Panc1 (cell line): ENCODE measurements around the gene FGF22. TPM values are rescaled to one million over a fixed set of nuclear protein-coding genes. Genes with fewer than 3 reads are reported as not detected.

Experiments
- ATAC-seq: fragments of 200-7000 bp; cut with Tn5 transposase; 2 replicates; pipeline ENCODE4 v1.9.1; 2020; ENCODE audit warnings: mild to moderate bottlenecking, moderate library complexity
- BruUV-seq: library from RNA; stranded (reverse); fragments of 400-500 nt; replicated peaks from 2 replicates; lab custom pipeline; 2021; lab: Mats Ljungman, UMichigan
- CTCF ChIA-PET: fragments of 300-600 bp; sonication (Branson Sonifier 250); formaldehyde crosslinking; loops from one replicate; lab custom pipeline; 2022; ENCODE audit warnings: antibody characterized with exemption; lab: Charles Lee
- POLR2A ChIA-PET: fragments of 300-600 bp; sonication (Branson Sonifier 250); formaldehyde crosslinking; loops from one replicate; lab custom pipeline; 2022; ENCODE audit warnings: antibody characterized with exemption; lab: Charles Lee
- DNase-seq: peaks from one replicate; pipeline ENCODE4 v3.0.0-alpha.2; 2010; ENCODE audit warnings: low read depth, low spot score
- H3K27ac ChIP-seq: 2 replicates; pipeline ENCODE4 v1.5.1; 2011; ENCODE audit warnings: mild to moderate bottlenecking, low read length, inconsistent platforms
- H3K27me3 ChIP-seq: fragments of 200-500 bp; sonication (Bioruptor generic); 2 replicates; pipeline ENCODE4 v1.6.0; 2014; ENCODE audit warnings: low read length, inconsistent platforms; ENCODE audit not compliant: control insufficient read depth, insufficient read depth
- H3K36me3 ChIP-seq: fragments of 200-500 bp; sonication (Bioruptor generic); 2 replicates; pipeline ENCODE4 v1.5.1; 2014; ENCODE audit warnings: inconsistent platforms, mild to moderate bottlenecking, low read length, moderate library complexity; ENCODE audit not compliant: control insufficient read depth, insufficient read depth
- H3K4me1 ChIP-seq: 2 replicates; pipeline ENCODE4 v1.5.1; 2011; ENCODE audit warnings: inconsistent platforms, mild to moderate bottlenecking, low read length, moderate library complexity; ENCODE audit not compliant: control insufficient read depth, insufficient read depth
- H3K4me3 ChIP-seq, 2 experiments: 2 replicates each; pipeline ENCODE4 v1.5.1; 2011 to 2012; ENCODE audit warnings: low read depth in 2 of 2, low read length in 2 of 2, mild to moderate bottlenecking in 2 of 2, inconsistent platforms in 1 of 2, moderate library complexity in 1 of 2
- H3K9me3 ChIP-seq: fragments of 200-500 bp; sonication (Bioruptor generic); 2 replicates; pipeline ENCODE4 v1.5.1; 2014; ENCODE audit warnings: low read depth, mild to moderate bottlenecking, inconsistent platforms, low read length, moderate library complexity; ENCODE audit not compliant: control insufficient read depth, insufficient read depth
- POLR2AphosphoS5 ChIP-seq: IDR thresholded peaks from 2 replicates; pipeline ENCODE4 v1.6.1; 2012; ENCODE audit warnings: mild to moderate bottlenecking, low read depth, low read length, moderate library complexity
- SIN3A ChIP-seq: IDR thresholded peaks from 2 replicates; pipeline ENCODE4 v1.6.1; 2012; ENCODE audit warnings: low read depth, mild to moderate bottlenecking, low read length, moderate library complexity, borderline replicate concordance; ENCODE audit not compliant: insufficient read depth
- TCF7L2 ChIP-seq: IDR thresholded peaks from 2 replicates; pipeline ENCODE4 v1.6.1; 2011; ENCODE audit warnings: mild to moderate bottlenecking, low read depth, low read length, inconsistent platforms
- in situ Hi-C: cut with HindIII; loops from 2 replicates; pipeline ENCODE4 v1.10.0; 2016; ENCODE audit warnings: low sequenced_read_pairs, low pct_unique_long_range_greater_than_20kb
- intact Hi-C: fragments of 100-400 bp; cut with micrococcal nuclease; formaldehyde crosslinking; loops from one replicate; pipeline ENCODE4 v1.10.0; 2022; ENCODE audit not compliant: unreplicated experiment
- total RNA-seq: library from RNA; stranded (reverse); gene quantifications from one replicate; pipeline ENCODE4 v1.2.1, GENCODE V29; 2021; ENCODE audit not compliant: unreplicated experiment
- TF ChIP-seq, protein P1 (sequence below): fragments of 450-650 bp; IDR thresholded peaks from 2 replicates; pipeline ENCODE4 v1.5.1; 2017; ENCODE audit warnings: mild to moderate bottlenecking
- TF ChIP-seq, protein P2 (sequence below), 2 experiments: IDR thresholded peaks; 2 replicates each; pipeline ENCODE4 v1.6.1; 2011 to 2012; ENCODE audit warnings: low read depth in 2 of 2, control low read depth in 1 of 2, low read length in 1 of 2, mild to moderate bottlenecking in 1 of 2, moderate library complexity in 1 of 2; ENCODE audit not compliant: insufficient read depth in 1 of 2

FGF22 gene
- total RNA-seq, 1 experiment from 2014 or later, result 0.72 TPM

DNA sequence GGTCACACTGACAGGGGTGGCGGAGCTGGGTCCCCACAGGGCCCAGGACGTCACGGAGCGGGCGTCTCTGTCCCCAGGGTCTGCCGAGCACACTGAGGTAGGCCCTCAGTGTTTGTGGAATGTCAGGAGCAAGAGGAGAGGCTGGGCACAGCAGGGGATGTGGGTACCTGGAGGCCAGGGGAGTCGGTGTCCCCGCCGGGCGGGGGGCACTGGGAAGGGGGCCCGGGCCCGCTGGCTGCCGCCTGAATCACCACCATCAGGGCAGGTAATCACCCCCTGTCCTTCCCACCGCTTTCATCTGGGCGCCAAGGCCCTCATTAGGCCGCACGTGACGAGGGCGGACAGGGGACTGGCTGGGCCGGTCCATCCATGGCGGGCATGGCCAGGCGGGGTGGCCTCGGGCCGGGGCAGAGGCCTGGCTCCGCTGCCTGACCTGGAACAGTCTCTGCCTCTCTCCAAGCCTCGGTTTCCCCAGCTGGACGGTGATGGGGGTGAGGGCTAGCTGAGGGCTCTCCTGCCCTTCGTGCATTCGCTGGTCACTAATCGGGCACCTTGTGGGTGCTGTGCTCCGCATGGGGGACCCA, 1.0 kb downstream of the FGF22 start:
- ATAC-seq, result no peak
- Histone ChIP-seq H3K4me3 (no peak overlapping the region), H3K4me1 (no peaks in the 10 kb centered on the region), H3K36me3 (no peaks in the 10 kb centered on the region), H3K9me3 (no peaks in the 10 kb centered on the region), H3K27ac (no peak overlapping the region), H3K27me3 (no peaks in the 10 kb centered on the region)
- ChIA-PET CTCF (no interaction called here), POLR2A (no interaction called here)
- BruUV-seq, result no TSS peak
- intact Hi-C loops (no loop called here), in situ Hi-C loops (no loop called here)
- no peak for DNase-seq
- TF ChIP-seq TCF7L2 (no peak), POLR2AphosphoS5 (no peak), SIN3A (no peak)
- TF ChIP-seq, protein P1, sequence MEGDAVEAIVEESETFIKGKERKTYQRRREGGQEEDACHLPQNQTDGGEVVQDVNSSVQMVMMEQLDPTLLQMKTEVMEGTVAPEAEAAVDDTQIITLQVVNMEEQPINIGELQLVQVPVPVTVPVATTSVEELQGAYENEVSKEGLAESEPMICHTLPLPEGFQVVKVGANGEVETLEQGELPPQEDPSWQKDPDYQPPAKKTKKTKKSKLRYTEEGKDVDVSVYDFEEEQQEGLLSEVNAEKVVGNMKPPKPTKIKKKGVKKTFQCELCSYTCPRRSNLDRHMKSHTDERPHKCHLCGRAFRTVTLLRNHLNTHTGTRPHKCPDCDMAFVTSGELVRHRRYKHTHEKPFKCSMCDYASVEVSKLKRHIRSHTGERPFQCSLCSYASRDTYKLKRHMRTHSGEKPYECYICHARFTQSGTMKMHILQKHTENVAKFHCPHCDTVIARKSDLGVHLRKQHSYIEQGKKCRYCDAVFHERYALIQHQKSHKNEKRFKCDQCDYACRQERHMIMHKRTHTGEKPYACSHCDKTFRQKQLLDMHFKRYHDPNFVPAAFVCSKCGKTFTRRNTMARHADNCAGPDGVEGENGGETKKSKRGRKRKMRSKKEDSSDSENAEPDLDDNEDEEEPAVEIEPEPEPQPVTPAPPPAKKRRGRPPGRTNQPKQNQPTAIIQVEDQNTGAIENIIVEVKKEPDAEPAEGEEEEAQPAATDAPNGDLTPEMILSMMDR, result no peak
- TF ChIP-seq, protein P2, sequence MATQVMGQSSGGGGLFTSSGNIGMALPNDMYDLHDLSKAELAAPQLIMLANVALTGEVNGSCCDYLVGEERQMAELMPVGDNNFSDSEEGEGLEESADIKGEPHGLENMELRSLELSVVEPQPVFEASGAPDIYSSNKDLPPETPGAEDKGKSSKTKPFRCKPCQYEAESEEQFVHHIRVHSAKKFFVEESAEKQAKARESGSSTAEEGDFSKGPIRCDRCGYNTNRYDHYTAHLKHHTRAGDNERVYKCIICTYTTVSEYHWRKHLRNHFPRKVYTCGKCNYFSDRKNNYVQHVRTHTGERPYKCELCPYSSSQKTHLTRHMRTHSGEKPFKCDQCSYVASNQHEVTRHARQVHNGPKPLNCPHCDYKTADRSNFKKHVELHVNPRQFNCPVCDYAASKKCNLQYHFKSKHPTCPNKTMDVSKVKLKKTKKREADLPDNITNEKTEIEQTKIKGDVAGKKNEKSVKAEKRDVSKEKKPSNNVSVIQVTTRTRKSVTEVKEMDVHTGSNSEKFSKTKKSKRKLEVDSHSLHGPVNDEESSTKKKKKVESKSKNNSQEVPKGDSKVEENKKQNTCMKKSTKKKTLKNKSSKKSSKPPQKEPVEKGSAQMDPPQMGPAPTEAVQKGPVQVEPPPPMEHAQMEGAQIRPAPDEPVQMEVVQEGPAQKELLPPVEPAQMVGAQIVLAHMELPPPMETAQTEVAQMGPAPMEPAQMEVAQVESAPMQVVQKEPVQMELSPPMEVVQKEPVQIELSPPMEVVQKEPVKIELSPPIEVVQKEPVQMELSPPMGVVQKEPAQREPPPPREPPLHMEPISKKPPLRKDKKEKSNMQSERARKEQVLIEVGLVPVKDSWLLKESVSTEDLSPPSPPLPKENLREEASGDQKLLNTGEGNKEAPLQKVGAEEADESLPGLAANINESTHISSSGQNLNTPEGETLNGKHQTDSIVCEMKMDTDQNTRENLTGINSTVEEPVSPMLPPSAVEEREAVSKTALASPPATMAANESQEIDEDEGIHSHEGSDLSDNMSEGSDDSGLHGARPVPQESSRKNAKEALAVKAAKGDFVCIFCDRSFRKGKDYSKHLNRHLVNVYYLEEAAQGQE (IDR thresholded peaks at IDR 0.05; ENCODE audit: insufficient read depth in 1 of 2, low read depth in 2 of 2, low read length in 1 of 2), result no peak

DNA sequence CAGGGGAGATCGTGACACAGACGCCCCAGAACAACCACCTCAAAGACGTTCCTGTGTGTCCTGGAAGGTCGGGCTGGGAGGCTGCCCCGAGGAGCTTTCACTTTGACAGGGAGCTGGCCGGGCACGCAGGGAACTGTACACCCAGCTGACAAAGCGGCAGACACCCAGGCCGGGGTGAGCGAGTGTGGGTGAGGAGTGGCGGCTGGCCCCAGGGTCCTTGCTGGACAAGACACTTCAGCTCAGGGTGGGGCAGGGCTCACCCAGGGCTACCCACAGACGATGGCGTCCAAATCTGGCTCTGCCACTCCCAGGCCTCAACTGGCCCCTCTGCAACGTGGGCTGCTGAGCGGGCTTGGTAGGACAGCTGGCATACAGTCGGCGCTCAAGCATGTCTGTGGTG, 2.0 kb downstream of the FGF22 start:
- H3K4me1 ChIP-seq, result no peaks in the 10 kb centered on the region
- no peaks in the 10 kb centered on the region for H3K27me3 ChIP-seq
- ChIA-PET POLR2A (interaction anchor here (0.5 kb wide), 1 partner anchor 35 kb away, joined by 3 read pairs; no protein-coding TSS in a partner anchor), CTCF (no interaction called here)
- no peaks in the 10 kb centered on the region for H3K36me3 ChIP-seq
- ATAC-seq (no peak), DNase-seq (no peak)
- no peaks in the 10 kb centered on the region for H3K9me3 ChIP-seq
- H3K4me3 ChIP-seq, result no peak overlapping the region
- intact Hi-C loops (no loop called here), in situ Hi-C loops (no loop called here)
- no TSS peak for BruUV-seq
- TF ChIP-seq SIN3A (no peak), POLR2AphosphoS5 (no peak), TCF7L2 (no peak)
- TF ChIP-seq, protein P1, result no peak
- TF ChIP-seq, protein P2 (IDR thresholded peaks at IDR 0.05; ENCODE audit: insufficient read depth in 1 of 2, low read depth in 2 of 2, low read length in 1 of 2), result no peak
- no peak overlapping the region for H3K27ac ChIP-seq
